ENCODE measurements around the gene DENND10.

DNA sequence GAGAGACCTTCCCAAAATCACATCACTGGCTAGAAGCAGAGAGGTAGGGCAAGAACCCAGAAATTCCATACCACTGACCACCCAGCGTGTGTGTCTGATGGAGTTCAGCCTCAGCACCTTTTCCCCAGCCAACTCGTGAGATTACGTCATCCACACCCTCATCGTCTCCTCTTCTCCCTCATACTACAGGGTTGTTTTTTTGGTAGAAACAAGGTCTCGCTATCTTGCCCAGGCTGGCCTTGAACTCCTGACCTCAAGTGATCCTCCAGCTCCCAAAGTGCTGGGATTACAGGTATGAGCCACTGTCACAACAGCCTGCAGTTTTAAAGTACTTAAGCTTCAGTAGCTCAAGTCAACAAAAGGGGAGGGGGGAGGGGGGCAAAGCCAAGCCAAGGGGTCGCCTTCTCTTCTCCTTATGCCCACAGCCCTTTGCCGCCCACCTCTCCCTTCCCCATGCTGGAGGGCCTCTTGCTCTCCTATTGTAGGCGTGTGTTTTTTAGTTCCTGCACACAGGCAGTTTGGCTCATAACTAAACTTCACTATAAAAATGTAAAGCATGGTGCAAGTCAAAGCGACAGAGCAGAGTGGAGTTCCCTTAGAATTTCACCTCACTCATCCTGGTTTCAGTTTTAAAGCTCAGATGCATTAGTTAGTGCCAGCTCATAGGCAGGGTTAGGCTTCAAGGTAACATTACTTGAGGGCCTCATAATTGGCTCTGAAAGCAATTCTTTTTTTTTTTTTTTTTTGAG, 79.9 kb downstream of the DENND10 start:
- TF ChIP-seq POLR2A (IDR thresholded peaks at IDR 0.05): no peak
- TF ChIP-seq, protein P1, sequence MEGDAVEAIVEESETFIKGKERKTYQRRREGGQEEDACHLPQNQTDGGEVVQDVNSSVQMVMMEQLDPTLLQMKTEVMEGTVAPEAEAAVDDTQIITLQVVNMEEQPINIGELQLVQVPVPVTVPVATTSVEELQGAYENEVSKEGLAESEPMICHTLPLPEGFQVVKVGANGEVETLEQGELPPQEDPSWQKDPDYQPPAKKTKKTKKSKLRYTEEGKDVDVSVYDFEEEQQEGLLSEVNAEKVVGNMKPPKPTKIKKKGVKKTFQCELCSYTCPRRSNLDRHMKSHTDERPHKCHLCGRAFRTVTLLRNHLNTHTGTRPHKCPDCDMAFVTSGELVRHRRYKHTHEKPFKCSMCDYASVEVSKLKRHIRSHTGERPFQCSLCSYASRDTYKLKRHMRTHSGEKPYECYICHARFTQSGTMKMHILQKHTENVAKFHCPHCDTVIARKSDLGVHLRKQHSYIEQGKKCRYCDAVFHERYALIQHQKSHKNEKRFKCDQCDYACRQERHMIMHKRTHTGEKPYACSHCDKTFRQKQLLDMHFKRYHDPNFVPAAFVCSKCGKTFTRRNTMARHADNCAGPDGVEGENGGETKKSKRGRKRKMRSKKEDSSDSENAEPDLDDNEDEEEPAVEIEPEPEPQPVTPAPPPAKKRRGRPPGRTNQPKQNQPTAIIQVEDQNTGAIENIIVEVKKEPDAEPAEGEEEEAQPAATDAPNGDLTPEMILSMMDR (IDR thresholded peaks at IDR 0.05 in 4 of 5, conservative IDR thresholded peaks at IDR 0.05 in 1 of 5): no peak

All from gastrocnemius medialis (tissue), 4 donors.